Endothelial cell of umbilical vein (primary cell): ENCODE data around the gene GPR25. TPM values are rescaled to one million over a fixed set of nuclear protein-coding genes. Genes with fewer than 3 reads are reported as not detected.

ENCODE experiments used
- BruUV-seq: library from RNA; stranded (reverse); fragments of 400-500 nt; replicated peaks from 2 replicates; lab custom pipeline; 2021; lab: Mats Ljungman, UMichigan
- CTCF ChIA-PET: fragments of 300-600, 350-600 bp; sonication (Branson Sonifier 250); formaldehyde crosslinking; loops from one replicate; lab custom pipeline; 2021; ENCODE audit warnings: antibody characterized with exemption, inconsistent platforms; lab: Charles Lee
- POLR2A ChIA-PET: fragments of 300-600, 350-600 bp; sonication (Branson Sonifier 250); formaldehyde crosslinking; loops from one replicate; lab custom pipeline; 2021; ENCODE audit warnings: antibody characterized with exemption, inconsistent platforms; lab: Charles Lee
- DNase-seq: peaks from one replicate; pipeline ENCODE4 v3.0.0-alpha.2; 2011; ENCODE audit warnings: low read depth, low spot score
- FAIRE-seq: peaks from 2 replicates; lab custom pipeline; 2011; peaks lifted over from hg19 to GRCh38; lab: Jason Lieb, UNC
- H2AFZ ChIP-seq: 2 replicates; pipeline ENCODE4 v1.6.0; 2012; ENCODE audit warnings: low read depth, low read length, control low read depth, inconsistent platforms
- H3K27ac ChIP-seq: 2 replicates; pipeline ENCODE4 v1.5.1; 2011; ENCODE audit warnings: low read depth, mild to moderate bottlenecking, control low read depth, low read length, moderate library complexity; ENCODE audit not compliant: insufficient read depth
- H3K27me3 ChIP-seq, 2 experiments: 2 replicates each; pipeline versions ENCODE4 v1.6.0 to v1.6.1; 2011; ENCODE audit warnings: low read length in 2 of 2, mixed read lengths in 1 of 2; ENCODE audit not compliant: control insufficient read depth in 2 of 2, insufficient read depth in 2 of 2
- H3K36me3 ChIP-seq, 2 experiments: 2 replicates in 1 of 2; 3 replicates in 1 of 2; pipeline ENCODE4 v1.5.1; 2011; ENCODE audit warnings: low read length in 2 of 2, mild to moderate bottlenecking in 1 of 2, moderate library complexity in 1 of 2; ENCODE audit not compliant: control insufficient read depth in 2 of 2, insufficient read depth in 2 of 2; ENCODE audit errors: extremely low read depth in 1 of 2
- H3K4me1 ChIP-seq: 3 replicates; pipeline ENCODE4 v1.5.1; 2011; ENCODE audit warnings: mild to moderate bottlenecking, low read length; ENCODE audit not compliant: control insufficient read depth, insufficient read depth; ENCODE audit errors: extremely low read depth
- H3K4me2 ChIP-seq: 2 replicates; pipeline ENCODE4 v1.6.1; 2011; ENCODE audit warnings: low read length, control low read depth, mixed read lengths; ENCODE audit not compliant: insufficient read depth
- H3K4me3 ChIP-seq, 3 experiments: fragments of 200-600 bp in 1 of 3; sonication (generic), shearing (Covaris generic) in 1 of 3; replicated peaks in 1 of 3; 2 replicates each; pipeline ENCODE4 v1.5.1; 2011 to 2016; ENCODE audit warnings: control low read depth in 3 of 3, low read length in 3 of 3, mild to moderate bottlenecking in 2 of 3, inconsistent platforms in 1 of 3, low read depth in 1 of 3, moderate library complexity in 1 of 3; ENCODE audit not compliant: insufficient read depth in 1 of 3
- H3K79me2 ChIP-seq: 2 replicates; pipeline ENCODE4 v1.6.0; 2012; ENCODE audit warnings: low read length, inconsistent platforms; ENCODE audit not compliant: control insufficient read depth, insufficient read depth
- H3K9ac ChIP-seq: replicated peaks from 2 replicates; pipeline ENCODE3; 2011; ENCODE audit warnings: low read length, control low read depth; ENCODE audit not compliant: insufficient read depth; ENCODE audit errors: extremely low read depth
- H3K9me1 ChIP-seq: replicated peaks from 3 replicates; pipeline ENCODE4 v1.6.0; 2011; ENCODE audit warnings: mild to moderate bottlenecking, low read length; ENCODE audit not compliant: control insufficient read depth, insufficient read depth; ENCODE audit errors: extremely low read depth
- H3K9me3 ChIP-seq: replicated peaks from 2 replicates; pipeline ENCODE4 v1.5.1; 2012; ENCODE audit warnings: low read length, inconsistent platforms; ENCODE audit not compliant: control insufficient read depth, insufficient read depth
- H4K20me1 ChIP-seq: replicated peaks from 2 replicates; pipeline ENCODE3; 2011; ENCODE audit warnings: mild to moderate bottlenecking, low read length; ENCODE audit not compliant: control insufficient read depth, insufficient read depth; ENCODE audit errors: extremely low read depth
- CTCF ChIP-seq, 2 donors: IDR thresholded peaks; 1 replicate in 1 of 2; 2 replicates in 1 of 2; pipeline ENCODE4 v1.5.1; 2011; ENCODE audit warnings: low read length in 2 of 2, mild to moderate bottlenecking in 2 of 2, moderate library complexity in 2 of 2, control low read depth in 1 of 2, inconsistent platforms in 1 of 2, low read depth in 1 of 2; ENCODE audit not compliant: insufficient read depth in 1 of 2; ENCODE audit errors: extremely low read depth in 1 of 2
- EZH2 ChIP-seq: IDR thresholded peaks from 2 replicates; pipeline ENCODE4 v1.6.1; 2012; ENCODE audit warnings: borderline replicate concordance, low read depth, mild to moderate bottlenecking, moderate library complexity, low read length, inconsistent platforms; ENCODE audit not compliant: severe bottlenecking
- FOS ChIP-seq: IDR thresholded peaks from 2 replicates; pipeline ENCODE4 v1.6.1; 2011; ENCODE audit warnings: mild to moderate bottlenecking, low read length, moderate library complexity, borderline replicate concordance; ENCODE audit not compliant: insufficient read depth
- GATA2 ChIP-seq: IDR thresholded peaks from 2 replicates; pipeline ENCODE4 v1.7.0; 2011; ENCODE audit warnings: low read depth, mild to moderate bottlenecking, moderate library complexity, mixed read lengths, low read length; ENCODE audit not compliant: insufficient read length, insufficient read depth
- JUN ChIP-seq: IDR thresholded peaks from 2 replicates; pipeline ENCODE4 v1.6.1; 2011; ENCODE audit warnings: borderline replicate concordance, low read depth; ENCODE audit not compliant: insufficient read length, insufficient read depth
- MAX ChIP-seq: IDR thresholded peaks from 2 replicates; pipeline ENCODE4 v1.6.1; 2011; ENCODE audit not compliant: insufficient read depth, insufficient read length
- MYC ChIP-seq: IDR thresholded peaks from one replicate; pipeline ENCODE4 v1.6.1; 2011; ENCODE audit warnings: mild to moderate bottlenecking, low read depth, low read length
- POLR2A ChIP-seq: IDR thresholded peaks from 2 replicates; pipeline ENCODE4 v1.6.1; 2012; ENCODE audit warnings: low read depth, mild to moderate bottlenecking, control low read depth, low read length
- POLR2AphosphoS5 ChIP-seq: IDR thresholded peaks from 2 replicates; pipeline ENCODE4 v1.6.1; 2012; ENCODE audit warnings: low read depth, mild to moderate bottlenecking, control low read depth, low read length, moderate library complexity; ENCODE audit not compliant: insufficient read depth
- dilution Hi-C: fragments of 300-500 bp; cut with MboI; formaldehyde crosslinking; loops from one replicate; pipeline ENCODE4 v1.15.0; 2019; ENCODE audit warnings: low sequenced_read_pairs; ENCODE audit not compliant: extremely low pct_ligation_motif_present
- intact Hi-C: fragments of 100-400 bp; cut with micrococcal nuclease; formaldehyde crosslinking; loops from one replicate; pipeline ENCODE4 v1.10.0; 2022
- polyA plus RNA-seq, 4 experiments: library from polyadenylated mRNA; depleted of rRNA in 3 of 4; stranded (reverse) in 3 of 4; unstranded in 1 of 4; fragments of >200 nt; gene quantifications; 2 replicates each; pipeline versions ENCODE4 v1.2.1 to v1.2.3, GENCODE V29; 2011 to 2012; ENCODE audit warnings: missing spikeins in 1 of 4
- total RNA-seq: library from RNA; stranded (reverse); gene quantifications from 2 replicates; pipeline ENCODE4 v1.2.3, GENCODE V29; 2021

The GPR25 gene
- total and polyA plus RNA-seq, 2 donors (not counting 3 experiments of a cell fraction or from before 2014, with no cell fraction given) = not detected

GRCh38 chr1:200908191-200908868 lies 35.5 kb downstream of the GPR25 start:
- dilution Hi-C loops (no loop called here), intact Hi-C loops (no loop called here)
- no peak for TF ChIP-seq GATA2
- no peak for TF ChIP-seq POLR2A
- TF ChIP-seq FOS = no peak
- no peak for TF ChIP-seq POLR2AphosphoS5
- TF ChIP-seq CTCF (IDR thresholded peaks at IDR 0.05; ENCODE audit: extremely low read depth in 1 of 2, insufficient read depth in 1 of 2, low read depth in 1 of 2, low read length in 2 of 2) = no peak
- no peak for TF ChIP-seq MAX
- TF ChIP-seq MYC = no peak
- TF ChIP-seq JUN = no peak
- TF ChIP-seq EZH2 = no peak
- no peak overlapping the region for H3K4me3 ChIP-seq
- FAIRE-seq (no peak), DNase-seq (no peak)
- no peak overlapping the region for H2AFZ ChIP-seq
- no peaks in the 10 kb centered on the region for H3K9me3 ChIP-seq
- ChIA-PET POLR2A (no interaction called here), CTCF (no interaction called here)
- no peak overlapping the region for H3K9ac ChIP-seq
- no peaks in the 10 kb centered on the region for H3K4me1 ChIP-seq
- no peaks in the 10 kb centered on the region for H4K20me1 ChIP-seq
- no peaks in the 10 kb centered on the region for H3K36me3 ChIP-seq
- BruUV-seq = no TSS peak
- no peak overlapping the region for H3K4me2 ChIP-seq
- H3K27me3 ChIP-seq = peaks cover 0 to 3% of the 10 kb centered on the region in 2 experiments
- no peak overlapping the region for H3K27ac ChIP-seq
- no peaks in the 10 kb centered on the region for H3K79me2 ChIP-seq
- no peaks in the 10 kb centered on the region for H3K9me1 ChIP-seq
